Type B pancreatic cell (in vitro differentiated cells): Measurements from ENCODE around the gene SHB. TPM values are rescaled to one million over a fixed set of nuclear protein-coding genes. Genes with fewer than 3 reads are reported as not detected.

Experiments
- DNase-seq: peaks from one replicate; pipeline ENCODE4 v3.0.0; 2021; ENCODE audit warnings: mixed read lengths; ENCODE audit not compliant: unreplicated experiment; ENCODE audit errors: extremely low spot score
- H3K27ac Mint-ChIP-seq: 2 replicates; pipeline ENCODE4 v1.8.0; 2021; ENCODE audit warnings: mild to moderate bottlenecking, mixed read lengths
- H3K27me3 Mint-ChIP-seq: 2 replicates; pipeline ENCODE4 v1.8.0; 2021; ENCODE audit warnings: mixed read lengths
- H3K36me3 Mint-ChIP-seq: 2 replicates; pipeline ENCODE4 v1.8.0; 2021; ENCODE audit warnings: mixed read lengths
- H3K4me1 Mint-ChIP-seq: one replicate; pipeline ENCODE4 v1.8.0; 2021; ENCODE audit warnings: mixed read lengths; ENCODE audit not compliant: unreplicated experiment
- H3K4me3 Mint-ChIP-seq: 2 replicates; pipeline ENCODE4 v1.8.0; 2021; ENCODE audit warnings: mild to moderate bottlenecking, mixed read lengths
- H3K9me3 Mint-ChIP-seq: 2 replicates; pipeline ENCODE4 v1.8.0; 2021; ENCODE audit warnings: mixed read lengths
- total RNA-seq: library from RNA; stranded (reverse); gene quantifications from 2 replicates; pipeline ENCODE4 v1.2.1, GENCODE V29; 2021; ENCODE audit warnings: low replicate concordance
- TF ChIP-seq, protein P1 (sequence below): fragments of 200-600 bp; sonication (generic); conservative IDR thresholded peaks from 2 replicates; pipeline ENCODE4 v1.5.0; 2021; ENCODE audit warnings: antibody characterized with exemption, mild to moderate bottlenecking

The SHB gene
- total RNA-seq, 1 donor from 2014 or later, result 14.4 TPM

DNA sequence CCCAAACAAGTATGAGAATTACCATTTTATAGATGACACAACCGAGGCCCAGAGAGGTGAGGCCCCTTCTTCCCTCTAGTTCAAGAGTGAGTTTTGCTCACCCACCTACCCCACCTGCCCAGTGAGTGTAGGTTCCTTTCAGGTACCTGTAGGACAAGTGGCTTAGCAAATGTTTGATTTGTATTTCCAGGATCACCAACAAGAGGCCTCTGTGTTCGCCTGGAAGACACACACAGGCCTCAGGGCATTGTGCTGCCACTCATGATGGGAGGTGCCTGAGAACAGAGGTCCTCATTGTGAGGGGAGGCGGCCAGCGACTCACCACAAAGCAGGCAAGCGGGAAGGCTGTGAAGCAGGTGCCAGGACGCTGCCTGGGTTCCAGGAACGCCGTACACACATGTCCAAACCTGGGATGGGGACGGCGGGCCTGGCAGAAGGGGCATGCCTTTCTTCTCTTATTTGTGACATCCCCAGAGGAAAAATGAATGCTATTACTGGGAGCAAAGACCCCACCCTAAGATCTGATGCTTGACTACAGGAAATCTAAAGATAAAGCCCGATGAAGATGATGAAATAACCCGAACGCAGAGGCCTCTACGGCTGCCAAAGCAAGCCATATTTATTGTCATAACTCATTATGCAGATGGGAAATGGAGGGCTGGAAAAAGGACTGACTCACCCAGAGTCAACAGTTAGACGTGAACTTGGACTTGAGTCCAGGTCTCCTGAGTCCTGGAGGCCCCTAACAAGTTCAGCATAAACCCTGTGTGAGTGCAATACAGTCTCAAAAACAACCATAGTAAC is 104.9 kb downstream of the SHB start:
- Mint-ChIP-seq H3K9me3 (no peaks in the 10 kb centered on the region), H3K36me3 (peaks cover 4% of the 10 kb centered on the region), H3K27ac (peak overlapping the region; percentile 91), H3K4me1 (peaks cover 26% of the 10 kb centered on the region), H3K4me3 (no peak overlapping the region), H3K27me3 (no peaks in the 10 kb centered on the region)
- DNase-seq, result no peak
- TF ChIP-seq, protein P1, sequence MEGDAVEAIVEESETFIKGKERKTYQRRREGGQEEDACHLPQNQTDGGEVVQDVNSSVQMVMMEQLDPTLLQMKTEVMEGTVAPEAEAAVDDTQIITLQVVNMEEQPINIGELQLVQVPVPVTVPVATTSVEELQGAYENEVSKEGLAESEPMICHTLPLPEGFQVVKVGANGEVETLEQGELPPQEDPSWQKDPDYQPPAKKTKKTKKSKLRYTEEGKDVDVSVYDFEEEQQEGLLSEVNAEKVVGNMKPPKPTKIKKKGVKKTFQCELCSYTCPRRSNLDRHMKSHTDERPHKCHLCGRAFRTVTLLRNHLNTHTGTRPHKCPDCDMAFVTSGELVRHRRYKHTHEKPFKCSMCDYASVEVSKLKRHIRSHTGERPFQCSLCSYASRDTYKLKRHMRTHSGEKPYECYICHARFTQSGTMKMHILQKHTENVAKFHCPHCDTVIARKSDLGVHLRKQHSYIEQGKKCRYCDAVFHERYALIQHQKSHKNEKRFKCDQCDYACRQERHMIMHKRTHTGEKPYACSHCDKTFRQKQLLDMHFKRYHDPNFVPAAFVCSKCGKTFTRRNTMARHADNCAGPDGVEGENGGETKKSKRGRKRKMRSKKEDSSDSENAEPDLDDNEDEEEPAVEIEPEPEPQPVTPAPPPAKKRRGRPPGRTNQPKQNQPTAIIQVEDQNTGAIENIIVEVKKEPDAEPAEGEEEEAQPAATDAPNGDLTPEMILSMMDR, result no peak

DNA sequence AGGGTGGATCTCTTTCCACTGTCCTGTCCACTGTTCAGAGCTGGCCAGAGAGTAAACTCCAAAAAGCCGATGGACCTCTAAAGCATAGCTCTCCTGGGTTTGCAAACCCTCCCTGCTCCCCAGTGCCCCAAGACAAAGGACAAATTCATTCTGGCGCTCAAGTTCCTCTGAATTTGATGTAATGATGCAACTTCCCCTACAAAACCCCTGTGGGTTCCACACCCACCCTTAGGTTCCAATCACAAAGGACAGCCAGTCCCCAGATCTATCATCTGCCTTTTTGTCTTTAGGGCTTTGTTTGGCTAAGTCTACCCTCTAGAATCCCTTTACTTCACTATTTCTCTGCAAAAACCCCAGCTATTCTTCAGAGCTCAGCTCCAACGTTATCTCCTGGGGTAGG is 107.7 kb downstream of the SHB start:
- Mint-ChIP-seq H3K4me3 (no peak overlapping the region), H3K4me1 (peaks cover 17% of the 10 kb centered on the region), H3K9me3 (no peaks in the 10 kb centered on the region), H3K27ac (no peak overlapping the region), H3K27me3 (no peaks in the 10 kb centered on the region), H3K36me3 (peaks cover under 1% of the 10 kb centered on the region)
- no peak for DNase-seq
- TF ChIP-seq, protein P1, result no peak

DNA sequence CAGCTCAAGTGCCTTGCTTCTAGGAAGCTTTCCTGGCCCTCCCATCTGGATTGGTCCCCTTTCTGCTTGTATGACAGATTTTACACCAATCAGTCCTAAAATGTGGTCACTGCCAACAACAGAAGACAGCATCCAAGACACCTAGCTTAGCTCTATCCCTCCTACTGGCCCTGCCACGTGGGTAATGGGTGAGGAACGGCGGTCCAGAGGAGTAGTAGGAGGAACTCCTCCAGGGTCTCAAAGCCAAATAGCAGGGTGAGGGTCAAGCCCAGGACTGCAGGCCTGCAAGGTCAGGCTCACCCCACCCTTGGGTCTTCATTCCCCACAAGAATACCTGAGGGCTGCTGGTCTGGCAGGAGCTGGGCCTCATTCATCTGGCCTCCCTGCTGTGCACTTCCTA is 108.4 kb downstream of the SHB start:
- Mint-ChIP-seq H3K27ac (no peak overlapping the region), H3K4me3 (no peak overlapping the region), H3K9me3 (no peaks in the 10 kb centered on the region), H3K4me1 (peaks cover 15% of the 10 kb centered on the region), H3K27me3 (no peaks in the 10 kb centered on the region), H3K36me3 (no peaks in the 10 kb centered on the region)
- no peak for DNase-seq
- TF ChIP-seq, protein P1, result no peak

DNA sequence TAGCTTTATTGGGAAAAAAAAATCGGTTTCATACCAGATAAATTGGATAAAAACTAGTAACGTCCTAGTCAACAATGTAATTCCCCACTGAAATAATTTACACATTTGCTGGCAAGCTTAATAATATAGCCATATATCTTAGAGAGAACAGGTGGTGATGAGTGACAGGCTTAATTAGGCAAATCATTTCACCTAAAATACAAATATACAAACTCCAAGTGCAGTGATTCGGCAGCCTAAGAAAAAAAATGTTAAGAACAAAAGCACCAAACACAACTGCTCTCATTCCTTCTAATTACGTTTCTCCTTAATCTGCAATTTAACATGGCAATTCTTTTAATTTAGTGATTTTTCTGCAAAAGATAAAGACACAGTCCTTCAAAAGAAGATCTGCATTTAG is 109.1 kb downstream of the SHB start:
- Mint-ChIP-seq H3K36me3 (peaks cover 2% of the 10 kb centered on the region), H3K4me3 (no peak overlapping the region), H3K27me3 (no peaks in the 10 kb centered on the region), H3K9me3 (no peaks in the 10 kb centered on the region), H3K27ac (no peak overlapping the region), H3K4me1 (peaks cover 14% of the 10 kb centered on the region)
- no peak for DNase-seq
- TF ChIP-seq, protein P1, result no peak

DNA sequence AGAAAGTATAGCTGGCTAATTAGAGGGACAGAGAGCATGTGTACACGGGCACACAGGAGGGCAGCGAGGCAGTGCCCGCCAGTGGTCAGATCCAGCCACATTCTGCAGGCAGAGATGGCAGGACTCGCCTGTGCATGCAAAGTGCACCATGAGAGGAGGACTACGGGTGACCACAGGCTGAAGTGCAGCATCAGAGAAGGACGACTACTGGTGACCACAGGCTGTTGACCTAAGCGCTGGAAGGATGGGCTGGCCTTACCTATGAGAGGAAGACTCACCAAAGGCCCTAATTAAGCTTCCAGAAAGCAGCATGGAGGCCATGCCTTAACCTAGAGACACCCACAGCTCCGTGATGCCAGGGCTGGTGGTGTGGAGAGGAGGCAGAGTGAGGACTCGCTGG is 110.9 kb downstream of the SHB start:
- no peaks in the 10 kb centered on the region for H3K4me1 Mint-ChIP-seq
- TF ChIP-seq, protein P1, result no peak
- no peak overlapping the region for H3K4me3 Mint-ChIP-seq
- H3K36me3 Mint-ChIP-seq, result peaks cover 16% of the 10 kb centered on the region
- H3K9me3 Mint-ChIP-seq, result no peaks in the 10 kb centered on the region
- DNase-seq, result no peak
- no peaks in the 10 kb centered on the region for H3K27me3 Mint-ChIP-seq
- H3K27ac Mint-ChIP-seq, result no peak overlapping the region

DNA sequence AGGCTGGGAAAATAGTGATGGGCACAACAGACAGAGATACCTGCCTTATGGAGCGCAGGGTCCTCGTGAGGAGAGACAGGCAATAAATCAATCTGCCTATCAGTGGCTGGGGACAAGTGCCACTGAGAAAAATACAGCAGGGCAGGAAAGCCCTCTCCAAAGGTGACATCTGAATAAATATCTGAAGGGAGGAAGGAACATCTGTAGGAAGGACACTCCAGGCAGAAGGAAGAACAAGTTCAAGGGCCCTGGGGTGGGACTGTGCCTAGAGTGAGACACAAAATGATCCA is 111.4 kb downstream of the SHB start:
- Mint-ChIP-seq H3K4me1 (no peaks in the 10 kb centered on the region), H3K27ac (no peak overlapping the region), H3K36me3 (peaks cover 20% of the 10 kb centered on the region), H3K27me3 (no peaks in the 10 kb centered on the region), H3K4me3 (no peak overlapping the region), H3K9me3 (no peaks in the 10 kb centered on the region)
- no peak for DNase-seq
- TF ChIP-seq, protein P1, result no peak
